PC-3 (cell line): ENCODE measurements around the gene STX8.

Source experiments
- CTCF ChIP-seq: fragments of 300-600 bp; sonication (generic); conservative IDR thresholded peaks from 2 replicates; pipeline ENCODE4 v1.5.1; 2017; ENCODE audit warnings: antibody characterized with exemption, low read depth, mild to moderate bottlenecking, low read length
- EZH2phosphoT487 ChIP-seq: fragments of 300-600 bp; sonication (generic); IDR thresholded peaks from 2 replicates; pipeline ENCODE4 v1.6.1; 2018; ENCODE audit warnings: mild to moderate bottlenecking, antibody characterized with exemption, low read length, borderline replicate concordance

- TF ChIP-seq CTCF (no peak), EZH2phosphoT487 (no peak)
Measured at GRCh38 chr17:9564104-9564503, 11.5 kb downstream of the STX8 start.
